Mucosa of rectum (tissue), 2 donors: Measurements from ENCODE around the gene AGFG2.

Source experiments
- H3K27ac ChIP-seq, 2 donors: one replicate each; pipeline ENCODE4 v1.7.0; 2013; ENCODE audit warnings: inconsistent platforms in 2 of 2, low read depth in 2 of 2, low read length in 2 of 2
- H3K27me3 ChIP-seq, 2 donors: one replicate each; pipeline ENCODE4 v1.7.0; 2013; ENCODE audit warnings: low read length in 2 of 2; ENCODE audit not compliant: control insufficient read depth in 2 of 2, insufficient read depth in 2 of 2
- H3K36me3 ChIP-seq, 2 donors: one replicate each; pipeline ENCODE4 v1.7.0; 2013; ENCODE audit warnings: low read length in 2 of 2; ENCODE audit not compliant: control insufficient read depth in 2 of 2, insufficient read depth in 2 of 2
- H3K4me1 ChIP-seq, 2 donors: one replicate each; pipeline ENCODE4 v1.7.0; 2013; ENCODE audit warnings: low read length in 2 of 2, mild to moderate bottlenecking in 1 of 2; ENCODE audit not compliant: control insufficient read depth in 2 of 2, insufficient read depth in 2 of 2
- H3K4me3 ChIP-seq, 2 donors: one replicate each; pipeline ENCODE4 v1.7.0; 2013; ENCODE audit warnings: low read length in 2 of 2
- H3K9ac ChIP-seq, 2 donors: one replicate each; pipeline ENCODE4 v1.7.0; 2013; ENCODE audit warnings: low read length in 2 of 2, low read depth in 1 of 2, mild to moderate bottlenecking in 1 of 2
- H3K9me3 ChIP-seq, 2 donors: one replicate each; pipeline ENCODE4 v1.7.0; 2013; ENCODE audit warnings: low read length in 2 of 2; ENCODE audit not compliant: control insufficient read depth in 2 of 2
- donor health status: healthy.
- donor health status: Normal muscosa, but diverticular disease.

AGFG2 gene

GRCh38 chr7:100584054-100584682 lies 45.2 kb downstream of the AGFG2 start:
- Histone ChIP-seq H3K9ac (peak overlapping the region; percentile 88 to 96), H3K36me3 (peaks cover 30% of the 10 kb centered on the region in 2 donors), H3K4me1 (peaks cover 21 to 30% of the 10 kb centered on the region in 2 donors), H3K27ac (peak overlapping the region; percentile 99), H3K4me3 (peak overlapping the region; percentile 91 to 97), H3K9me3 (no peaks in the 10 kb centered on the region), H3K27me3 (no peaks in the 10 kb centered on the region)

GRCh38 chr7:100584683-100585510 lies 45.9 kb downstream of the AGFG2 start:
- peaks cover 25% of the 10 kb centered on the region in 2 donors for H3K36me3 ChIP-seq
- H3K4me3 ChIP-seq, result peak overlapping the region; percentile 91 to 97
- H3K4me1 ChIP-seq, result peaks cover 21 to 30% of the 10 kb centered on the region in 2 donors
- no peaks in the 10 kb centered on the region for H3K9me3 ChIP-seq
- no peaks in the 10 kb centered on the region for H3K27me3 ChIP-seq
- peak overlapping the region; percentile 88 to 96 for H3K9ac ChIP-seq
- H3K27ac ChIP-seq, result peak overlapping the region; percentile 99

- peak within 1 kb of the TSS; percentile 88 to 96 for H3K9ac ChIP-seq
- no peaks in the 10 kb centered on the region for H3K9me3 ChIP-seq
- H3K27ac ChIP-seq, result peak within 1 kb of the TSS; percentile 99
- peaks cover 17 to 19% of the 10 kb centered on the region in 2 donors for H3K36me3 ChIP-seq
- H3K27me3 ChIP-seq, result no peaks in the 10 kb centered on the region
- peak within 1 kb of the TSS; percentile 91 to 97 for H3K4me3 ChIP-seq
- H3K4me1 ChIP-seq, result peaks cover 21 to 30% of the 10 kb centered on the region in 2 donors
Measured at GRCh38 chr7:100585511-100586265, 46.7 kb downstream of the AGFG2 start, which contains the start of gene LRCH4. TSS of gene LRCH4 (minus strand) at chr7:100586129. CDS start at chr7:100586100, 29 bp downstream.

GRCh38 chr7:100586266-100587025 lies 47.4 kb downstream of the AGFG2 start, which contains the start of gene FBXO24:
TSS of gene FBXO24 (plus strand) at chr7:100586328. CDS start at chr7:100586626, 298 bp downstream.
- Histone ChIP-seq H3K9me3 (no peaks in the 10 kb centered on the region), H3K4me1 (peaks cover 21 to 30% of the 10 kb centered on the region in 2 donors), H3K36me3 (peaks cover 11% of the 10 kb centered on the region in 2 donors), H3K4me3 (peak within 1 kb of the TSS; percentile 91 to 97), H3K9ac (peak within 1 kb of the TSS; percentile 88 to 96), H3K27ac (peak within 1 kb of the TSS; percentile 99), H3K27me3 (no peaks in the 10 kb centered on the region)

GRCh38 chr7:100588438-100588837 lies 49.4 kb downstream of the AGFG2 start:
- Histone ChIP-seq H3K36me3 (no peaks in the 10 kb centered on the region), H3K4me1 (peaks cover 16 to 18% of the 10 kb centered on the region in 2 donors), H3K27ac (no peak overlapping the region)

GRCh38 chr7:100589341-100589947 lies 50.4 kb downstream of the AGFG2 start:
- Histone ChIP-seq H3K9me3 (no peaks in the 10 kb centered on the region), H3K27me3 (no peaks in the 10 kb centered on the region), H3K36me3 (no peaks in the 10 kb centered on the region), H3K27ac (no peak overlapping the region), H3K4me3 (no peak overlapping the region), H3K9ac (no peak overlapping the region), H3K4me1 (peaks cover 8 to 13% of the 10 kb centered on the region in 2 donors)

More at GRCh38 chr7:100588438-100588837, 49.4 kb downstream of the AGFG2 start:
- Histone ChIP-seq H3K9me3 (no peaks in the 10 kb centered on the region), H3K9ac (no peak overlapping the region), H3K4me3 (no peak overlapping the region), H3K27me3 (no peaks in the 10 kb centered on the region)

- Histone ChIP-seq H3K4me3 (no peak overlapping the region), H3K36me3 (no peaks in the 10 kb centered on the region), H3K27ac (peak overlapping the region in 1 of 2 donors; percentile 38), H3K9me3 (no peaks in the 10 kb centered on the region), H3K4me1 (peaks cover 0 to 5% of the 10 kb centered on the region in 2 donors), H3K27me3 (no peaks in the 10 kb centered on the region), H3K9ac (no peak overlapping the region)
Measured at GRCh38 chr7:100590077-100590737, 51.2 kb downstream of the AGFG2 start.

- H3K27ac ChIP-seq, result no peak overlapping the region
- H3K9me3 ChIP-seq, result no peaks in the 10 kb centered on the region
- H3K27me3 ChIP-seq, result no peaks in the 10 kb centered on the region
- H3K36me3 ChIP-seq, result no peaks in the 10 kb centered on the region
- peaks cover 0 to 4% of the 10 kb centered on the region in 2 donors for H3K4me1 ChIP-seq
- H3K9ac ChIP-seq, result no peak overlapping the region
- no peak overlapping the region for H3K4me3 ChIP-seq
Measured at GRCh38 chr7:100591596-100591995, 52.6 kb downstream of the AGFG2 start.

GRCh38 chr7:100595188-100595587 lies 56.2 kb downstream of the AGFG2 start:
- H3K36me3 ChIP-seq, result no peaks in the 10 kb centered on the region
- H3K27me3 ChIP-seq, result no peaks in the 10 kb centered on the region
- no peaks in the 10 kb centered on the region for H3K4me1 ChIP-seq
- H3K9ac ChIP-seq, result no peak overlapping the region
- H3K9me3 ChIP-seq, result no peaks in the 10 kb centered on the region
- no peak overlapping the region for H3K4me3 ChIP-seq
- H3K27ac ChIP-seq, result no peak overlapping the region
